Neural progenitor cell (in vitro differentiated cells): ENCODE data around the gene TYSND1. TPM values are rescaled to one million over a fixed set of nuclear protein-coding genes. Genes with fewer than 3 reads are reported as not detected.

Experiments
- DNase-seq: peaks from one replicate; pipeline ENCODE4 v3.0.0-alpha.2; 2016; ENCODE audit warnings: low spot score
- H2AFZ ChIP-seq: fragments of 200-600 bp; sonication (generic); replicated peaks from 2 replicates; pipeline ENCODE4 v1.6.1; 2016; ENCODE audit warnings: antibody characterized with exemption
- H3F3A ChIP-seq: fragments of 200-600 bp; sonication (generic); 2 replicates; pipeline ENCODE4 v1.6.1; 2016; ENCODE audit warnings: antibody characterized with exemption, low read depth
- H3K27ac ChIP-seq: fragments of 200-600 bp; sonication (generic); 2 replicates; pipeline ENCODE4 v1.5.1; 2016; ENCODE audit warnings: mild to moderate bottlenecking
- H3K27me3 ChIP-seq: fragments of 200-600 bp; sonication (generic); 2 replicates; pipeline ENCODE4 v1.6.1; 2016; ENCODE audit warnings: mild to moderate bottlenecking, moderate library complexity
- H3K36me3 ChIP-seq: fragments of 200-600 bp; sonication (generic); 2 replicates; pipeline ENCODE4 v1.5.1; 2016
- H3K4me1 ChIP-seq: fragments of 200-600 bp; sonication (generic); 2 replicates; pipeline ENCODE4 v1.6.1; 2016; ENCODE audit warnings: mixed run types
- H3K4me2 ChIP-seq: fragments of 200-600 bp; sonication (generic); 2 replicates; pipeline ENCODE4 v1.6.1; 2016
- H3K4me3 ChIP-seq: fragments of 200-600 bp; sonication (generic); 2 replicates; pipeline ENCODE4 v1.5.1; 2016
- H3K79me2 ChIP-seq: fragments of 200-600 bp; sonication (generic); 2 replicates; pipeline ENCODE4 v1.6.1; 2016; ENCODE audit warnings: low read depth
- H3K9ac ChIP-seq: fragments of 200-600 bp; sonication (generic); 2 replicates; pipeline ENCODE4 v1.6.1; 2016
- H3K9me3 ChIP-seq: fragments of 200-600 bp; sonication (generic); 2 replicates; pipeline ENCODE4 v1.5.1; 2016; ENCODE audit warnings: low read depth
- H4K20me1 ChIP-seq: fragments of 200-600 bp; sonication (generic); 2 replicates; pipeline ENCODE4 v1.6.1; 2016; ENCODE audit warnings: low read depth
- H3K27ac Mint-ChIP-seq: 3 replicates; pipeline ENCODE4 v1.8.0; 2021; ENCODE audit warnings: mixed read lengths
- H3K27me3 Mint-ChIP-seq: 2 replicates; pipeline ENCODE4 v1.8.0; 2022; ENCODE audit warnings: low read depth, mild to moderate bottlenecking, inconsistent platforms, moderate library complexity, mixed read lengths; ENCODE audit not compliant: insufficient read depth
- H3K36me3 Mint-ChIP-seq: 3 replicates; pipeline ENCODE4 v1.8.0; 2021; ENCODE audit warnings: mixed read lengths
- H3K4me1 Mint-ChIP-seq: 3 replicates; pipeline ENCODE4 v1.8.0; 2021; ENCODE audit warnings: mixed read lengths
- H3K4me3 Mint-ChIP-seq: 3 replicates; pipeline ENCODE4 v1.8.0; 2021; ENCODE audit warnings: mild to moderate bottlenecking, moderate library complexity, mixed read lengths
- H3K9me3 Mint-ChIP-seq: 3 replicates; pipeline ENCODE4 v1.8.0; 2020; ENCODE audit warnings: mixed read lengths
- CTCF ChIP-seq: fragments of 200-600 bp; sonication (generic); IDR thresholded peaks from 2 replicates; pipeline ENCODE4 v1.5.1; 2017; ENCODE audit warnings: antibody characterized with exemption, mild to moderate bottlenecking
- EZH2 ChIP-seq: fragments of 200-600 bp; sonication (generic); IDR thresholded peaks from 2 replicates; pipeline ENCODE4 v1.6.1; 2017; ENCODE audit warnings: antibody characterized with exemption, mild to moderate bottlenecking, moderate library complexity
- EZH2phosphoT487 ChIP-seq: fragments of 200-600 bp; sonication (generic); IDR thresholded peaks from 2 replicates; pipeline ENCODE4 v1.6.1; 2017; ENCODE audit warnings: antibody characterized with exemption
- total RNA-seq: library from RNA; depleted of rRNA; stranded (reverse); fragments of >200 nt; gene quantifications from 2 replicates; pipeline ENCODE4 v1.2.3, GENCODE V29; 2015; ENCODE audit warnings: low replicate concordance

TYSND1 gene
- total RNA-seq, 1 donor from 2014 or later, result 7.7 TPM

GRCh38 chr10:70176441-70176840, 29.9 kb upstream of the TYSND1 start:
- no peak overlapping the region for H3K4me3 ChIP-seq
- H3K27me3 ChIP-seq, result no peaks in the 10 kb centered on the region
- no peaks in the 10 kb centered on the region for H4K20me1 ChIP-seq
- H3K4me1 Mint-ChIP-seq, result peaks cover 2% of the 10 kb centered on the region
- H3K36me3 ChIP-seq, result no peaks in the 10 kb centered on the region
- peaks cover 7% of the 10 kb centered on the region for H3F3A ChIP-seq
- H3K9me3 Mint-ChIP-seq, result peaks cover 7% of the 10 kb centered on the region
- H3K4me3 Mint-ChIP-seq, result no peak overlapping the region
- H3K27ac Mint-ChIP-seq, result peak overlapping the region; percentile 14
- no peaks in the 10 kb centered on the region for H3K36me3 Mint-ChIP-seq
- no peak overlapping the region for H3K9ac ChIP-seq
- H3K27ac ChIP-seq, result no peak overlapping the region
- H3K4me1 ChIP-seq, result no peaks in the 10 kb centered on the region
- TF ChIP-seq EZH2phosphoT487 (no peak), EZH2 (no peak), CTCF (no peak)
- H3K4me2 ChIP-seq, result no peak overlapping the region
- no peak overlapping the region for H2AFZ ChIP-seq
- H3K9me3 ChIP-seq, result no peaks in the 10 kb centered on the region
- no peak for DNase-seq
- peaks cover 6% of the 10 kb centered on the region for H3K27me3 Mint-ChIP-seq
- no peaks in the 10 kb centered on the region for H3K79me2 ChIP-seq

- no peak overlapping the region for H2AFZ ChIP-seq
- no peaks in the 10 kb centered on the region for H3K36me3 ChIP-seq
- no peak for DNase-seq
- no peak overlapping the region for H3K4me3 ChIP-seq
- no peaks in the 10 kb centered on the region for H3K4me1 ChIP-seq
- no peaks in the 10 kb centered on the region for H3K9me3 ChIP-seq
- peaks cover 13% of the 10 kb centered on the region for H3F3A ChIP-seq
- no peak overlapping the region for H3K4me3 Mint-ChIP-seq
- peaks cover 4% of the 10 kb centered on the region for H3K4me1 Mint-ChIP-seq
- no peaks in the 10 kb centered on the region for H3K27me3 ChIP-seq
- no peak overlapping the region for H3K4me2 ChIP-seq
- TF ChIP-seq EZH2phosphoT487 (no peak), CTCF (no peak), EZH2 (no peak)
- no peak overlapping the region for H3K27ac ChIP-seq
- H3K27ac Mint-ChIP-seq, result no peak overlapping the region
- H4K20me1 ChIP-seq, result no peaks in the 10 kb centered on the region
- H3K9ac ChIP-seq, result no peak overlapping the region
- no peaks in the 10 kb centered on the region for H3K36me3 Mint-ChIP-seq
- no peaks in the 10 kb centered on the region for H3K79me2 ChIP-seq
- peaks cover 4% of the 10 kb centered on the region for H3K27me3 Mint-ChIP-seq
- H3K9me3 Mint-ChIP-seq, result peaks cover 4% of the 10 kb centered on the region
Observed at GRCh38 chr10:70175516-70175915, 29.0 kb upstream of the TYSND1 start.

- H2AFZ ChIP-seq, result no peak overlapping the region
- H3K9me3 ChIP-seq, result no peaks in the 10 kb centered on the region
- H3K4me3 ChIP-seq, result no peak overlapping the region
- H3K27ac ChIP-seq, result no peak overlapping the region
- peaks cover 11% of the 10 kb centered on the region for H3K79me2 ChIP-seq
- Mint-ChIP-seq H3K27ac (no peak overlapping the region), H3K27me3 (peaks cover 2% of the 10 kb centered on the region), H3K36me3 (no peaks in the 10 kb centered on the region), H3K4me3 (no peak overlapping the region), H3K9me3 (no peaks in the 10 kb centered on the region), H3K4me1 (peaks cover 8% of the 10 kb centered on the region)
- H3K9ac ChIP-seq, result no peak overlapping the region
- H3F3A ChIP-seq, result peaks cover 20% of the 10 kb centered on the region
- TF ChIP-seq EZH2phosphoT487, result no peak
- no peak for TF ChIP-seq CTCF
- TF ChIP-seq EZH2, result no peak
- no peaks in the 10 kb centered on the region for H3K27me3 ChIP-seq
- no peak overlapping the region for H3K4me2 ChIP-seq
- no peak for DNase-seq
- H3K36me3 ChIP-seq, result no peaks in the 10 kb centered on the region
- peaks cover 10% of the 10 kb centered on the region for H4K20me1 ChIP-seq
- peaks cover 2% of the 10 kb centered on the region for H3K4me1 ChIP-seq
Observed at GRCh38 chr10:70174058-70174741, 27.7 kb upstream of the TYSND1 start.
